ENCODE measurements around the gene SLC16A9.
A peak's percentile ranks its signal among the peaks of the same experiment; 100 is the strongest.

Gene SLC16A9

DNA sequence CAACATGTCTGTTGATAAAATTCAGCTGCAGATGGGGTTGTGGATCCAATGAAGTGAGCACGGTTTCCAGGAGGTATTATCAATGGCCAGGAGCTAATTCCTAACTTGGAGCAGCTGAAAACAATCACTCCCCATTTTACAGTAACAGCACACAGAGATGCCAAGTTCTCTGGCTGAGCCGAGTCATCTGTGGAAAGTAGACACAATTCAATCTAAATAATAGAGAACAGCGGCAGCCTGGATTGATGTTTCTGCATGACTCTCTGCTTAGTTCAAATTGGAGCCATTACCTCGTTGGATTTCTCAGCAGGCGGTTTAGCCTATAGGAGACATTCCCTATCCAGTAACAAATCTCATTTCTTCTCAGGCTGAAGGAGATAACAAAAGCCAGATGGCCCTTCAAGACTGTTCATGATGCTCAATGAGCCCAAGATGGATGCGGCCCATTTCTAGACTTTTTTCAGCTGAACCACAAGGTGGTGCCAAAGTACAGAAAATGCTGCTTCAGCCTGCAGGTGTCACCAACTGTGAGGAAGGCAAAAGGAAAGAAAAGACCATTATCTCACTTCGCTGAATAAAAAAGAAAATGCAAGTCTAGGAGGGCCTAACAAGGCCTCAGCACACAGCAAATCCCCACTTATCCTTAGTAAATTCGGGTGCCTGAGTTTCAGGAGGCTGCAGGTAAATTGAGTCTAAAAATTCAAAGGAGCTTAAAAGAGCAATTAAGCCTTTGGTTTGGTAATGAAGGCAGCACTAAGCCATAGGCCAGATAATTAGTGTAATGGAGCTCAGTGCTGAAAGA is 83.7 kb downstream of the SLC16A9 start:
- DNase-seq, result peak; percentile 66

DNA sequence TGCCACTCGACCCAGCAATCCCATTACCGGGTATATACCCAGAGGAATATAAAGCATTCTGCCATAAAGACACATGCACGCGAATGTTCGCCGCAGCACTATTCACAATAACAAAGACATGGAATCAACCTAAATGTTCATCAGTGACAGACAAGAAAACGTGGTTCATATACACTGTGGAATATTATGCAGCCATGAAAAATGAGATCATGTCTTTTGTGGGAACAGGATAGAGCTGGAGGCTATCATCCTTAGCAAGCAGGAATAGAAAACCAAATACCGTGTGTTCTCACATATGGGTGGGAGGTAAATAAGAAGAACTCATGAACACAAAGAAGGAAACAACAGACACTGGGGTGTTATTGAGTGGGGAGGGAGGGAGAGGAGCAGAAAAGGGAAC is 84.7 kb downstream of the SLC16A9 start:
- no peak for DNase-seq

DNA sequence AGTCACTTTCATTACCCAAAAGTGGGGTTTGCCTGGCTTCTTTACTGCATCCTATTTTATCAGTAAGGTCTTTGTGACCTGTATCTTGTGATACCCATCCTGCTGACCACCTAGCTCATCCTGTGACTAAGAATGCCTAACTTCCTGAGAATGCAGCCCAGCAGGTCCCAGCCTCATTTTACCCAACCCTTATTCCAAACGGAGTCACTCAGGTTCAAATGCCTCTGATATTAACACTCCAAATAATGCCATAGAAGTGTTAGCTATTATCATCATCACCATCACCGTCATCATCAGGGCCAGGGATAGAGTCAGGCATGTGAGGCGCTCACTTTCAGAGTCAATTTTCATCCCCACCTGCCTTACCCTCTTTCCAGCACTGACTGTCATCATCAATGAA is 85.5 kb downstream of the SLC16A9 start:
- no peak for DNase-seq

DNA sequence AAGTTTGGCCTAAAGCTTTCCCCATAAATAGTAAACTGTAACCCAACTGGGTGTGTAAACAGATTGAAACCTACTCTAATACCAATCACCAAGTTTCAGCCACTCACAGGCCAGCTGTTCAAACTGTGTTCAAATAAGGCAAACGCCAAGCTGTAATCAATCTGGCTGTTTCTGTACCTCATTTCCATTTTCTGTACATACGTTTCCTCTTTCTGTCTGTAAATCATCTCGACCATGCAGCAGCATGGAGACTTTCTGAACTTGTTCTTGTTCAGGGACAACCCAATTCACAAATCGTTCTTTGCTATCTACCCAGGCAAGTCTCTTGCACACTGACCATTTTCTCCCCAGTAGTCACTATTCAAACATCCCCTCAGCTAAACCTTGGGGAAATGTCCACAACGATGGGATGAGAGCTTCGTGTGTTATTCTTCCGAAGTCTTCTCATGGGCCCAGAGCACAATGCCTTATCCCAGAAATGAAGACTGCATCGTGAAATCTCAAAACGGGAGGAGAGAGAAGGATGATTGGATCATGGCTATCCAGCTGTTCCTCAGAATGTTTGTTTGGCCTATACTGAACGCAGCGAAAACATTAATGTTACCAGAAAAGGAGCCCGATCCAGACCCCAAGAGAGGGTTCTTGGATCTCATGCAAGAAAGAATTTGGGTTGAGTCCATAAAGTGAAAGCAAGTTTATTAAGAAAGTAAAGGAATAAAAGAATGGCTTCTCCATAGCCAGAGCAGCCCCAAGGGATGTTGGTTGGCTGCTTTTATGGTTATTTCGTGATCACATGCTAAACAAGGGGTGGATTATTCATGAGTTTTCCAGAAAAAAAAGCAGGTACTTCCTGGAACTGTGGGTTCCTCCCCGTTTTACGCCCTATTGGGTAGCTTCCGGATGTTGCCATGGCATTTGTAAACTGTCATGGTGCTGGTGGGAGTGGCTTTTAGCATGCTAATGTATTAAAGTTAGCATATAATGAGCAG is 86.2 kb downstream of the SLC16A9 start:
- no peak for DNase-seq

DNA sequence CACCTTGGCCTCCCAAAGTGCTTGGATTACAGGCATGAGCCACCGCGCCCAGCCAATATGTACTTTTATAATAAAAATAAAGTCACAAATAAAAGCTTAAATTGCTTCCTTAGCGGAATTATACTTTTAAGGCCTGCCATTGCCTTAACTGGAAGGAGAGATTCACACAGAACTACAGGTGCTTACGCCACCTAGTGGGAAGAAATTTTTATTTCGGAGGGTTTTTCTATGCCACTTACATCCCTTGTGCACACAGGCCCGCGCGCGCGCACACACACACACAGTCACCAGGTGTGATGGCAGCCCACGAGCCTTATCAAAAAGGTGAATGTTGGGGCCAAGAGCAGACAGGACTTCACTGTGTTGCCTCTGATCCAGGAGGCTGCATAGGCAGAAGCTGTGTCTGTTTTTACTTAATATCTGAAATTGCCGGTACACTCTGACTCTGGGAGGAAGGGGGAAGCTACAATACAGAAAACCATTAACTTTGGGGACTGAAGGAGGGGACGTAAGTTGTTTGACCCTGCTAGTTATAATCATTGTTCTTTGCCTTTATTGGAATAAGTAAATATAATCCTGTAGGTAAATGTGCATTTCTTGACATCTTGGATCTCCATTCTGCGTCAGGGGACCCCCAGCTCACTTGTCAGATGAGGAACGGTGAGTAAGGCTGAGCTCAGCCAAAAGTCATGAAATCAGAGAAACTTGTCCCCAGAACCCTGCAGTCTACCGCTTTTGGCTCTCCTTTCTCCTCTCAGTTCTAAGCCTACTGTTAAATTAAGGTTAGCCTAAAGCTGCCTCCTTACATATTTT is 87.1 kb downstream of the SLC16A9 start:
- DNase-seq, result peak; percentile 52

DNA sequence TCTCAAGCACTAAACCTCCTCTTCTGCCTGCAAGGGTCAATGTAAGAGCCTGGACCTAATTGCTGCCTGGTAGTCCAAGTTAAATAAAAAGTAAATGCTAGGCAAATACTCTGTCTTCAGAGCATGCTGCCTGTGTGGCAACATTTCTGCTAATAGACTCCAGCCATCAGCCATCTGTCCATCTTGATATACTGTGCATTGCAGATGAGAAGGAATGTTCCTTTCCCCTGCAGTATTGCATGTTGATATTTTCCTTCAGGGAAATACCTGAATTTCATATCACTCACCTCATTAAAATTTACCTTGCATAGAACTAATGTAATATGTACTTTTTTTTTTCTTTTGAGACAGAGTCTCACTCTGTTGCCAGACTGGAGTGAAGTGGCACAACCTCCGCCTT is 87.9 kb downstream of the SLC16A9 start:
- DNase-seq, result no peak

DNA sequence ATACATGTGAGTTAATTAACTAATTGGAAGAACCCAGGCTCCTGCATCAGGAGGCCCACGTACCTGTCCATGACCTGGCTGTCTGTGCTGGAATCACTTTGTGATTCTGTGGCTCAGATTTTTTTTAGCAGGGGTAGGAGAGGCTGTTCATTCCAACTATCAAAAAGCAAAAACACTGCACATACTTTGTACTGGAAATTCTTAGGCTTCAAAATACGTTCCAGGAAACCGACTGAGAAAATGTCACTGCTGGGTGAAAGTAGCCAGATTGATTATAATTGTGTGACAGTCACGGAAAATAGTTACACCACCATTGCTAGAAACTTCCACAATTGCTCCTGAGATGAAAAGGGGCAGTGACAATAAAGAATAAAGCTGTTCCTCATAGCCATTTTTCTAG is 91.0 kb downstream of the SLC16A9 start:
- no peak for DNase-seq

DNA sequence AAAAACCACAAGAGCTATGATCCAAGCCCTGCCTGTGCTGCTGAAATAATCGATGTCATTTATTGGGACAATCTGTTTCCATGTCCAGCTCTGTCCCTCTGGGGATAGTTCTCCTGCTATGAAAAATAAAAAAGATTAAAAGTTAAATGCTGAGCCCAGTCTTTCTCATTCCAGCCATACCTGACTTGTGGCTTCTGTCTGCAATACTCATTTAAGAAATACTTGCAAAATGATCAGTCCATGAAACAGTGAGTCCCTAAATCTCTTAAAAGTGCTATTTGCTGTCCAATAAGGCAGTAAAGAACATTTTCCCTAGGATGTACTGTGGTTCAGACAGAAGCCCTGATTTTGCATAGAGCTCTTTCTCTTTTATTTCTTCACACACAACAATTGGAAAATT is 91.7 kb downstream of the SLC16A9 start:
- no peak for DNase-seq

DNA sequence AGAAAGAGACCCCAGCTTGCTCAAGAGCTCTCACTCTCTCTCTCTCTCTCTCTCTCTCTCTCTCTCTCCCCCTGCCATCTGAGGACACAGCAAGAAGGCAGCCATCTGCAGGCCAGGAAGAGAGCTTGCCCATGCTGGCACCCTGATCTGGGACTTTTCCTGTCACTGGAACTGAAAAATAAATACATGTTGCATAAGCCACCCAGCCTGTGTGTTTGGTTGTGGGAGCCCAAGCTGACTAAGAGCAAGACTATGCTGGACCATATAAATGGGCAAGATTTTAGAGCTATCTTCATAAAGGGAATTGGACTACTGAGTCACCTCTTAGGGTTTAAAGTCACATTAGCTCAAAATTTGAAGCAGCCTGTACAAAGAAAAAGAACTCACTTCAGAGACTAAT is 98.6 kb downstream of the SLC16A9 start:
- DNase-seq, result no peak

DNA sequence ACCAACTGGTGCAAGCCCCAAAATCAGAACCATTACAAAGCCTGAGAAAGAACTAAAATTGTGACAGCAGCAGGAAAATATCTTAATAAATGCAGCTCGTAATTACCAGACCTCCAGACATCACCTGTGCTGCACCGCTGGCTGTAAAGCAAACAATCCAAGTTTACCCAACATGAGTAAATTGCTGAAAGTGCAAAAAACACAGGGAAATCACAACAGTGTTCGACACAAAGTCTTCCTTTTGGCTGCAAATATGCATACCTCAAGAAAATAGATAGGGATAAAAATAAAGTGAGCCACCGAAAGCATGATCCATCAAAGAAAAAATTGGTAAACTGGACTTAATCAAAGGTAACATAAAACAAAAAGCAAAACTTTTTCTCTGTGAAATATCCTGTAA is 101.7 kb downstream of the SLC16A9 start:
- no peak for DNase-seq

DNA sequence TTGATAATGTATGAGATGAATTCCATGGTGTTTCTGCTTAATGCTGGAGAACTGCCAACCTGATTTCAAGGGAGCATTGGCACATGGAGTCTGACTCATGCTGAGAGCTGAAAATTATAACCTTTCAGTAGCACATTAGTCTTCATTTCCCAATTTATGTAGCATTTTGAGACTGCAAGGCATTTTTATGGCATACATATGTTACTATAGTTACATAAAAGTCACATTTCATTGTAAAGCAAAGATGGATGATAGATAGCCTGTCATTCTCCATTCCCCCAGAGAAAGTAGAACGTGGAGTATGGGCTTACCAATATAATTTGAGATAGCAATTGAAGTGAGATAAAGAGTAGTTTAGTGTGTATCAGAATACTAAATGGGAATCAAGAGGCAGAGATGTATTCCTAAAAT is 103.1 kb downstream of the SLC16A9 start:
- DNase-seq, result no peak

DNA sequence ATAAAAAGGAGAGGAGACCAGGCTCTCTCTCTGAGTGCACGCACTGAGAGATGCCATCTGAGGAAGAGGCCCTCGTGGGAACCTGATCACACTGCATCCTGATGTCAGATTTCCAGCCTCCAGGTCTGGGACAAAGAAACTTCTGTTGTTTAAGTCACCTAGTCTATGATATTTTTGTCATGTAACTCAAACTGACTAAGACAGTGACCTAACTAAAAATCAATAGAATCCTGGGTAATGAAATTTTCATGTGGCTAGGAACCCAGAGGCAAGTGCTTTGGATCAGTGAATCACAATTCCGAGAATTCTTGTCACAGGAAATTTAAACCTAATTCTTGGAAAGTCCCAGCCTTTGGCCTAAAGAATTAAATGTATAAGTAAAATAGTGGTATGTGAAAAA is 107.7 kb downstream of the SLC16A9 start:
- no peak for DNase-seq

Measured in NCI-H345 (cell line).